ENCODE results near the gene PTPRC. TPM values are rescaled to one million over a fixed set of nuclear protein-coding genes. Genes with fewer than 3 reads are reported as not detected.

PTPRC gene
- total RNA-seq, 1 donor from 2014 or later: 29.8 TPM

DNA sequence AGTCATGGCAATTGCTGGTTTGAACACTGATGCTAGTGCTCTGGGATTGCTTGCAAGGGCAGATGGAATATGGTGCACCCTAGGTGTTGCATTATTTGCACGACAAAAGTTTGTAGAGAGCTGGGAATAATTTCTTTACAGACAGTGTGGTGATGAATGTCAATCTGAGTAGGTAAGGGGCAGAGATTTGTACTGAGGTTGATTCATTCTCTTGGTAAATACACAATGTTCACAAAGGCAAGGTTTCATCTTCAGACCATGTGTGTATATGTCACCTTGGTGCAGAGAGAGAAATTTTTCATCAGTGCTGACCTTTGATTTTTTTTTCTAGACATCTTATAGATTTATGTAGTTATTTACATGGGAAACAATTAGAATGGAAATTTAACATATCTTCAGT, 5.0 kb downstream of the PTPRC start:
- DNase-seq (ENCODE audit: low spot score): no peak

DNA sequence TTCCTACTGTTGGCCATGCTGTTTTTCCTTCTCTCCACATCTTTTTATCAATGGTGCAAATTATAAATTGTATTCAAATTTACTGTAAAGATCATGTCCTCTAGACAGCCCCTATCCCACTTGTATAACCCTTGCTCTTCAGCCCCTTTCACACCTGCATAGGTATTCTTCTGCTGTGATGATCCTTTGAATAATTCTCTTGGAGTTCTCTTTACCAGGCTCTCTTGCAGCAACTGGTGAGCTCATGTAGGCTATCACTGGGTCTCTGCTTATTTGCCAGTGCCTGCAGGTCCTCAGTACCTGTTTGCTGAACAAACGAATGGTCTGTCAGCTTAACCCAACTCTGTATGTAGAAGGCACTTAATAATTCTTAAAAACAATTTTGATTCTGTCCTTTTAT, 8.2 kb downstream of the PTPRC start:
- no peak for DNase-seq (ENCODE audit: low spot score)

DNA sequence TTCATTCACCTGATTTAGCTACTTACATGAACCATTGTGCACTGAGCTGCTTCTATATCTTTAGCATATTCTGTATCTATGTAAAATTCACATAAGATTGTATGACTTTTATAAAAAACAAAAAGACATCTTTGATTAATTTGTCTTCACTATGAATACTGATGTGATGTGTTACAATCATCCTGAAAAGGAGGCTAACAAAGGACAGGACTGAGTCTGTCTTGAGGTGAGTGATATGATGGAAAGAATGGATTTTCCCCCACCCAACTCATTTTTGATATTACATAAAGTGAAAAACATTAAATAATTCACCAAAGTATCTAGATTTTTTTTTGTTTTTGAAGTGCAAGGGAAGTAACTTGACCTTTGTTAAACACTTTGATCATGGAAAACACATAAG, 9.8 kb downstream of the PTPRC start:
- no peak for DNase-seq (ENCODE audit: low spot score)

- no peak for DNase-seq (ENCODE audit: low spot score)
Observed at GRCh38 chr1:198649232-198649967, 10.6 kb downstream of the PTPRC start.

GRCh38 chr1:198649968-198650338, 11.1 kb downstream of the PTPRC start:
- no peak for DNase-seq (ENCODE audit: low spot score)

DNA sequence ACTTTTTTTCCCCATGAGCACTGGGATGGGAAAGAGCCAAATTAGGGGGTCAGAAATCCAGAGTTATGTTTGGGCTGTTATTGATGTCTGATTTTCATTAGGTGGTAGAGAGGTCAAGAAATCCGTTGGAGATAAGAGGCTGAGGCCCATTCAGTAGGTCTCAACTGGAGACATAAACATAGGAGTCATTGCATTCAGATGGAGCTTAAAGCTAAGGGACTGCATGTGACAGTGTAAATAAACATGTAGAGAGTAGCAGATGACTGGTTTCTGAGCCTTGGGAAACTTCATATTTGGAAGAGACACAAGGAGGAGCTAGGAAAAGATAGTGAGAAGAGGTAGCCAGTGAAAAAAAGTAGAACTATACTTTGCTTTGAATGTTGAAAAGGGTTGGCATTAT, 11.7 kb downstream of the PTPRC start:
- no peak for DNase-seq (ENCODE audit: low spot score)

DNA sequence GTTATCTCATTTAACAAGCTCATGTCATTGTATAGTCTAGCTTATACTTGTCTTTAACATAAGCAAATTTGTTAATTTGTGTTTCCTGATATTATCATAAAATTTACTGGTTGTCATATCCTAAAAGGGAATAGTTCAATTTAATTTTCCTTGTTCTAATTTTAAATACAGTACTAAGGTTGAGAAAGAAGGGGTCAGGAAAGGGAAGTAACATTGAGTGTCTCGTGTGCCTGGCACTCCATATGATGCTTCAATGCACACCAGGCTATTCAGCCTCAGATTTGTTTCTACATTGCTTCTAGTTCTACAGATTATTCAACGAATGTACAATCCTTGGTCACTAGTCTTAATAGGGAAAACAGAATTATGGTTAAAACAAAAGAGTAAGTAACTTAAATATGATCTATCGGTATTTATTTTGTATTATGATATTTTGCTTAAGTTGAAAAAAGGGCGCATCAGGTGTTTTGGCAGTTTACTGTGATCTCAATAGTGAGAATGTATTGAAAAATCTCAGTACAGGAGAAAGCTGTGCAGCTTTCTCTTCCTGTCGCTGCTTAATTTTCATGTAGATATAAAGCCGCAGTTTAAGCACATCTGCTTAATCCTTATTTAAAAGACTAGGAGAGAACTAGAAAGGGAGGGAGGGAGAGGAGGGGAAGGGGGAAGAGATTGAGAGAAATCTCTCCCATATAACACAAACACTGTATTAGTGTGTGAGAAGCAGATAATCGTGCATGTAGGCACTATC, 13.0 kb downstream of the PTPRC start:
- no peak for DNase-seq (ENCODE audit: low spot score)

DNA sequence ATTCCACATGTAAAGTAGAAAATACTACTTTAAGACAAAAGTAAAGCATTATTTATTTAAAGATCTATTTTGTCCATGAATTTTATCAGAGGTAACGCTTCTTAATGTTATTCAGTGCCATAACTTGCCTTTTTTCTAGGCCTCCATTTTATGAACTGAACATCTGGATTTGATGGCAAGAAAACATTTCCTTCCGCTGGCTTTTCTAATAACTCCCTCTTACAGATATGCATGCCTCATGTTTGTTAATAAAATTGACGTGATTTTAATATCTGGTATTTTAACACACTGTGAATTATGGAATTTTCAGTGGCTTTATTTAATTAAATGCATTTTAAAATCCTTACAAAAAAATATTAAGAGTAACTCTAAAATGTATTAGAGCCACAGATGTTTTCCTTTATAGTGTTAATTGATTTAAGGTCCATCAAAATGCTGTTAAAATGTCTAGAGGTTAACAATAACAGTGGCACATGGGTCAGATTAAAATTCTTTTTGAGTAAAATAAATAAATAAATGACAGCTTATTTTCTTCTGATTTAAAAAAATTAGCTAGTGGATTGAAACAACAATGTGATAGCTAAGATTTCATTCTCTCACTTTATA, 15.1 kb downstream of the PTPRC start:
- DNase-seq (ENCODE audit: low spot score): no peak

GRCh38 chr1:198655459-198656121, 16.8 kb downstream of the PTPRC start:
- no peak for DNase-seq (ENCODE audit: low spot score)

DNA sequence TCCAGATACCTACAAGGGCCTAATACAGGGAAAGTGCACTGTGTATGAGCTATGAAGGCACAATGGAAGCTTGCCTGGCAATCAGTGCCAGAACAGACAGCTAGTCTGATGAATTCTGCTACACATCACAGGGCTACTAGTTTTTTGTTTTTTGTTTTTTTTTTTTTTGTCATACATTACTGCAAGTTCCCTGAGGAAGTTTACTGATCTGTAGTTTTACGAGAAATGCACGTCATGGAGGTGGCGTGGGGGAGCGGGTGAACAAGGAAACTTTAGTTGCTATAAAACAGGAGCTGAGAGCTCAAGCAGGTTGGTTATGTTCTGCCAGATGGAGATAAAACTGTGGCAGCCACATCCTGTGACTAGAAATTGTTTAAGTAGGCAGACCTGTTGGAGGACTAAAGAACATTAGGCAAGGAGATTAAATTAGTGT, 17.7 kb downstream of the PTPRC start:
- peak; percentile 34 for DNase-seq (ENCODE audit: low spot score)

- no peak for DNase-seq (ENCODE audit: low spot score)
Observed at GRCh38 chr1:198657550-198658064, 18.8 kb downstream of the PTPRC start.

- no peak for DNase-seq (ENCODE audit: low spot score)
Observed at GRCh38 chr1:198660341-198661261, 21.8 kb downstream of the PTPRC start.

GRCh38 chr1:198662821-198663220, 24.0 kb downstream of the PTPRC start:
- no peak for DNase-seq (ENCODE audit: low spot score)

DNA sequence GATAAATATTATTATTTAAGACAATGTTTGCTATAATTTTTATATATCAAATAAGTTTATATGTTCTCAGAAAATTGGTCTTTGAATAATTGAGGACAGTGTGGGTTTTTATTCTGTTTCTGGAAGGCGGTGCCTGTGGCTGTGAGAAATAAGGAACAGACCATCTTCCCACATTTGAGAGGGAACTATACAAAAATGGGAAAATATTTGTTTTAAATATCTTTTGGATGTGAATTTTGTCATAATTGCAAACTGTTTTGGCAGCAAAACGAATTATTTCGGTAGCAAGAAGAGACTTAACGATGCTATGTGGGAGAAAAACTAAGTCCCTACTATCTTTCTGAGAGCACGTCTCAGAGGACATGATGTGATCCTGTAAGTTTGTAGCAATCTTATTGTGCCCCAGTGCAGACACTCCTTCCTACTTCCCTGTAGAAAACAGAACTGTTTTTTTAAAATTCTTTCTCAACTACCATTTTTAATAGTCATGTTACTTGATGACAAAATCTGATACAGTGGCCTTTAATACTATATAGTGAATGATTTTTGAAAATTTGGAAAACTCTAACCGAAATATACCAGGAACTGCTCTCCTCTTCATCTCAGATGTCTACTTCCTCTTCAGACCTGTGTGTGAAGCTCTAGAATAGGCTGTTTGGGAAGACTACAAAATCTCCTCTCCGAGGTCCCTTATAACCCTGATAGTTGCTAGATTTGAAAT, 25.4 kb downstream of the PTPRC start:
- no peak for DNase-seq (ENCODE audit: low spot score)

DNA sequence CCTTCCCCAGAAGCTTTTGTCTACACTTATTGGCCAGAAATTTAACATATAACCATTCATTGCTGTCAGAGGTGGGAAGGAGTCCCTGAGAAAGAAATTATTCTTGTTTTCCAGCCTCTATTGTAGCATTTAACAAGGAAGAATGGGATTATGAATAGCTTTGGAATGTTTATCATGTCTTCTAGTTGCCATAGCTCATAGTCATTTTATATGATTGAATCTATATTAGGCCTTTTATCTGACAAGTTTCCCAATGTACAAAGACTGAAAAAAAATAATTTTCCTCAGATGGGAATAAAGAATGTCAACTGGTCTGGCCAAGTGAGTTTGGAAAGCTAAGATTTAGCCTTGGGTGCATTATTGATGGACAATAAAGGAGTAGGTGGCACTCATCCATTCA, 28.3 kb downstream of the PTPRC start:
- DNase-seq (ENCODE audit: low spot score): no peak

DNA sequence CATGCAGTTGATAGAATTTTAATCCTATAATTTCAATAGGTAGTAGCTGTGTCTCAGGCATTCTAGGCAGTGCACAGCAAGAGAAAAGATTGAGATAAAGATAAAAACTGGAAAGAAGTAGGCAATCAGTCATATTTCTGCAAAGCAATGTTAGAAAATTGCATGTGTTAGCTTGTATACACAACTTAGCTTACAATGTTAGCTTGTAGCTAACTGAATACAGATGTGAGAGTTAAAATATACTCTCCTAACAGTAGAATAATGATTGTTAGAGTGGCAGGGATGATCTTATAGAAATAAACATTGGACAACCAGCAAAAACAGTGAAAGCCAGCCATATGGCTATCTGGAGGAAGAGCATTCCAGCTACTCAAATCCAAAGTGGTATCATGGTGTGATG, 29.0 kb downstream of the PTPRC start:
- no peak for DNase-seq (ENCODE audit: low spot score)

DNA sequence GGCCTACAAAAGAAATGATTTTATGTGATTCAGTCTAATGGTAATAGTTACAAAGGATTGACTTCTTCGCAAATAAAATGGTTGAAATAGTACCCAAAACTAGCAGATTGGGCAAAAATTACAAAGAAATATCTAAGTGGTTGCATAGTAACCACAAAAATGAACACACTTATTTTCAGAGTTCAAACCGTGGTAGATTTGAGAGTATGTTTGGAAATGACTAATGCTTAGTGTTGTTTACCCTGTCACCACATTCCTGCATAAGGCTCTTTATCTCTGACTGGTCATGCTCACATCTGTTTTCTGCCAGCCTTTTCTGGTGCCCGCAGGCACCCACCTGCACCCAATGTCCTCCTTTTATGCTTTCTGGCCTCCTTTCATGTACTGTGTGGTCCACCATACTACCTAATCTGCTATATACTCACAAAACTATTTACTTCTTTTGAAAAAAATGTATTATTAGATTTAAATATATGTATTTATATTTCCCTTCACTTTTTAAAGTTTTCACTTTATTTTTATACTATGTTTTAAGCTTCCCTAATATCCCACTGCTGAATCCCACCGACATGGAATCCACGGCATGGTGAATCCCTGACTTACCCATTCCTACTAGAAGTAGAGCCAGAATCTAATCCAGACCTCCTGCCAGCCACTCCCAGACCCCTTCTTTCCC, 30.3 kb downstream of the PTPRC start:
- no peak for DNase-seq (ENCODE audit: low spot score)

DNA sequence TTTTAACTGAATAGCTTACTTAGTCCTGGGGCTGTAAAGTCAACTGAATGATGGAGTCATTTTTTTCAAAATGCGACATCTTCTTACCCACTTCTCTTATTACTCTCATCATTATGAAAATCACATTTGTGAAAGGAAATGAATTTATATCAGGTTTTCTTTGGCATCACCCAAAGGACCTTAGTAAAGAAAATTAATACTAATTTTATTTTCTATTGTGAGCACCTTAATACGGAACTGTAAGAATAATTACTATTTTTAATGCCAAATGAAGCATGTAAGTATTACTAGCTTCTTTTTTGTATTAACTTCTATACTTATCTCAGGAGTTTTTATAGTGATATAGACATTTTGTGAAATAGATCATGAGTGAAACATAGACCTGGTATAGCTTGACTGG, 30.9 kb downstream of the PTPRC start:
- no peak for DNase-seq (ENCODE audit: low spot score)

DNA sequence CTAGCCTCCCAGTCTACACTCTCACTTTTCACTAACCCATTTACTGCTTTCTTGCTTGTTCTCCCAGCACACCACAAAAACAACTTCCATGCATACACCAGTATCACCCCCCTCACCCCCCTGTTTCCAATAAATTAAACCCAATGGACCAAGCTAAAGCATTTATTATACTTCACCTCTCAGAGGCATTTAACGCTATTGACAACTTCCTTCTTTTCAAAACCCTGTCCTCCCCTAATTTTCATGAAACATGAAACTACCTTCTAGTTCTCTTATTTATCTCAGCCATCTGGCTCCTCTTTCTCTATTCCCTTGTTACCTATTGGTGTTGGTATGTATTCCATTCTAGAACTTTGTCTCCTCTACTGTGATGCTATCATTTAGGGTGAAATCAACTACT, 32.3 kb downstream of the PTPRC start:
- no peak for DNase-seq (ENCODE audit: low spot score)

GRCh38 chr1:198672124-198672523, 33.3 kb downstream of the PTPRC start:
- no peak for DNase-seq (ENCODE audit: low spot score)
